Upper lobe of left lung (tissue), 4 donors: Measurements from ENCODE around the gene OXSR1.

Experiments
- POLR2A ChIP-seq, 4 donors: fragments of 450-650 bp; IDR thresholded peaks; one replicate each; pipeline ENCODE4 v1.5.1; 2016 to 2017; ENCODE audit warnings: antibody characterized with exemption in 4 of 4, mild to moderate bottlenecking in 2 of 4
- TF ChIP-seq, protein P1 (sequence below), 6 experiments: fragments of 450-650 bp in 4 of 6; fragments of 200-600 bp in 2 of 6; sonication (generic) in 2 of 6; IDR thresholded peaks; one replicate each; pipeline ENCODE4 v1.5.1; 2016 to 2019; ENCODE audit warnings: antibody characterized with exemption in 6 of 6

DNA sequence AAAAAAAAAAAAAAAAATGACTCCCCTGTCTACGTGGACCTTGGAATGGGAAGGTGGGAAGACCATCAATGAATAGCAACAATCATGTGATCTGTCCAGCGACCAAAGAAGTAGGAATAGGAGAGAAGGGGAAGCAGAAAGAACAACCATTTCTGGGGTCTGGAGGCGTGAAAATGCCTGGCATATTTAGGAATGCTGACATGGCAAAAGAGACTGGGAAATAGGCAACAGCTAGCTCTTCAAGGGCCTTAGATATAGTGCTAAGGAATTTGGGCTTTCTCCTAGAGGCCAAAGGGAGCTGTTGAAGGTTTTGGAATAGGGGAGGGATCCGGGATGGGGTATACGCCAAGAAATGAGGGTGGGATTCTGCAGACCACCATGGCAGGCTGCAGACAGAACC lies 106.2 kb downstream of the OXSR1 start:
- TF ChIP-seq POLR2A (IDR thresholded peaks at IDR 0.05), result no peak
- TF ChIP-seq, protein P1, sequence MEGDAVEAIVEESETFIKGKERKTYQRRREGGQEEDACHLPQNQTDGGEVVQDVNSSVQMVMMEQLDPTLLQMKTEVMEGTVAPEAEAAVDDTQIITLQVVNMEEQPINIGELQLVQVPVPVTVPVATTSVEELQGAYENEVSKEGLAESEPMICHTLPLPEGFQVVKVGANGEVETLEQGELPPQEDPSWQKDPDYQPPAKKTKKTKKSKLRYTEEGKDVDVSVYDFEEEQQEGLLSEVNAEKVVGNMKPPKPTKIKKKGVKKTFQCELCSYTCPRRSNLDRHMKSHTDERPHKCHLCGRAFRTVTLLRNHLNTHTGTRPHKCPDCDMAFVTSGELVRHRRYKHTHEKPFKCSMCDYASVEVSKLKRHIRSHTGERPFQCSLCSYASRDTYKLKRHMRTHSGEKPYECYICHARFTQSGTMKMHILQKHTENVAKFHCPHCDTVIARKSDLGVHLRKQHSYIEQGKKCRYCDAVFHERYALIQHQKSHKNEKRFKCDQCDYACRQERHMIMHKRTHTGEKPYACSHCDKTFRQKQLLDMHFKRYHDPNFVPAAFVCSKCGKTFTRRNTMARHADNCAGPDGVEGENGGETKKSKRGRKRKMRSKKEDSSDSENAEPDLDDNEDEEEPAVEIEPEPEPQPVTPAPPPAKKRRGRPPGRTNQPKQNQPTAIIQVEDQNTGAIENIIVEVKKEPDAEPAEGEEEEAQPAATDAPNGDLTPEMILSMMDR (IDR thresholded peaks at IDR 0.05), result no peak
